Brain microvascular endothelial cell (primary cell): ENCODE data around the gene GHRH.

Source experiments
- DNase-seq: peaks from one replicate; pipeline ENCODE4 v3.0.0-alpha.2; 2020
- H3K27ac ChIP-seq: fragments of 250-450 bp; sonication (Bioruptor Pico); 2 replicates; pipeline ENCODE4 v1.5.1; 2020; ENCODE audit warnings: mild to moderate bottlenecking, moderate library complexity
- H3K27me3 ChIP-seq: fragments of 250-450 bp; sonication (Bioruptor Pico); replicated peaks from 2 replicates; pipeline ENCODE4 v1.5.1; 2020; ENCODE audit warnings: mild to moderate bottlenecking
- H3K36me3 ChIP-seq: fragments of 250-450 bp; sonication (Bioruptor Pico); replicated peaks from 2 replicates; pipeline ENCODE4 v1.5.1; 2020; ENCODE audit warnings: mild to moderate bottlenecking
- H3K4me3 ChIP-seq: 2 replicates; pipeline ENCODE4 v1.5.1; 2011; ENCODE audit warnings: low read depth, mild to moderate bottlenecking, control low read depth, low read length, moderate library complexity
- CTCF ChIP-seq: IDR thresholded peaks from 2 replicates; pipeline ENCODE4 v1.5.1; 2011; ENCODE audit warnings: low read depth, mild to moderate bottlenecking, moderate library complexity, low read length, control low read depth, inconsistent platforms; ENCODE audit errors: missing control alignments
- in situ Hi-C: cut with HindIII; loops from 2 replicates; pipeline ENCODE4 v1.10.0; 2017; ENCODE audit warnings: low sequenced_read_pairs, low pct_ligation_motif_present

Gene GHRH

GRCh38 chr20:37259865-37260264 is 1.7 kb downstream of the GHRH start:
- no peak for TF ChIP-seq CTCF
- Histone ChIP-seq H3K27me3 (peaks cover 5% of the 10 kb centered on the region), H3K27ac (no peak overlapping the region), H3K4me3 (no peak overlapping the region), H3K36me3 (no peaks in the 10 kb centered on the region)
- DNase-seq: no peak
- in situ Hi-C loops: loop anchor here (25.0 kb wide), 1 partner anchor 277 kb away; the partner anchor contains the start of gene BLCAP

GRCh38 chr20:37259031-37259430 is 2.6 kb downstream of the GHRH start:
- peaks cover 5% of the 10 kb centered on the region for H3K27me3 ChIP-seq
- no peak for TF ChIP-seq CTCF
- in situ Hi-C loops: loop anchor here (25.0 kb wide), 1 partner anchor 278 kb away; the partner anchor contains the start of gene BLCAP

GRCh38 chr20:37257988-37258387 is 3.6 kb downstream of the GHRH start:
- H3K36me3 ChIP-seq: no peaks in the 10 kb centered on the region
- TF ChIP-seq CTCF: no peak
- H3K27ac ChIP-seq: no peak overlapping the region
- in situ Hi-C loops: loop anchor here (25.0 kb wide), 1 partner anchor 279 kb away; the partner anchor contains the start of gene BLCAP
- H3K27me3 ChIP-seq: peaks cover 5% of the 10 kb centered on the region
- H3K4me3 ChIP-seq: no peak overlapping the region
- no peak for DNase-seq

More at GRCh38 chr20:37259031-37259430, 2.6 kb downstream of the GHRH start:
- Histone ChIP-seq H3K36me3 (no peaks in the 10 kb centered on the region), H3K27ac (no peak overlapping the region), H3K4me3 (no peak overlapping the region)
- DNase-seq: no peak

- in situ Hi-C loops: loop anchor here (25.0 kb wide), 1 partner anchor 280 kb away; the partner anchor contains the start of gene BLCAP
- DNase-seq: no peak
- Histone ChIP-seq H3K27ac (no peak overlapping the region), H3K36me3 (no peaks in the 10 kb centered on the region), H3K4me3 (no peak overlapping the region), H3K27me3 (peaks cover 5% of the 10 kb centered on the region)
- no peak for TF ChIP-seq CTCF
Measured at GRCh38 chr20:37257530-37257929, 4.1 kb downstream of the GHRH start.

- DNase-seq: no peak
- in situ Hi-C loops: loop anchor here (25.0 kb wide), 1 partner anchor 281 kb away; the partner anchor contains the start of gene BLCAP
- H3K27me3 ChIP-seq: peaks cover 5% of the 10 kb centered on the region
- H3K4me3 ChIP-seq: no peak overlapping the region
- H3K36me3 ChIP-seq: no peaks in the 10 kb centered on the region
- no peak for TF ChIP-seq CTCF
- H3K27ac ChIP-seq: no peak overlapping the region
Measured at GRCh38 chr20:37256286-37256685, 5.3 kb downstream of the GHRH start.
